BLaER1 treated with 17β-estradiol and CSF1 and Interleukin-3, amounts not matched to agents 10 nM and 100 nM (cell line): ENCODE results near the gene FRMD4A.
A peak's percentile ranks its signal among the peaks of the same experiment; 100 is the strongest.
"Not testable (repeated sequence)": the region's sequence is repeated elsewhere in the genome, so short reads cannot be mapped to it uniquely, and the experiment has no call there.

ENCODE experiments used
- H3K27ac ChIP-seq, 11 experiments: shearing (Covaris generic); formaldehyde crosslinking; 2 replicates each; pipeline ENCODE4 v1.8.1; 2022
- H3K27me3 ChIP-seq, 11 experiments: shearing (Covaris generic); formaldehyde crosslinking; 2 replicates each; pipeline ENCODE4 v1.8.1; 2022
- H3K36me3 ChIP-seq, 11 experiments: shearing (Covaris generic); formaldehyde crosslinking; 2 replicates each; pipeline ENCODE4 v1.8.1; 2022
- H3K4me1 ChIP-seq, 10 experiments: shearing (Covaris generic); formaldehyde crosslinking; 2 replicates each; pipeline ENCODE4 v1.8.1; 2022
- H3K4me2 ChIP-seq, 11 experiments: shearing (Covaris generic); formaldehyde crosslinking; 2 replicates each; pipeline ENCODE4 v1.8.1; 2022
- H3K4me3 ChIP-seq, 10 experiments: shearing (Covaris generic); formaldehyde crosslinking; 2 replicates each; pipeline ENCODE4 v1.8.1; 2022
- H3K9ac ChIP-seq, 11 experiments: shearing (Covaris generic); formaldehyde crosslinking; 2 replicates each; pipeline ENCODE4 v1.8.1; 2022
- H3K9me3 ChIP-seq, 11 experiments: shearing (Covaris generic); formaldehyde crosslinking; replicated peaks in 1 of 11; 2 replicates each; pipeline ENCODE4 v1.8.1; 2022
- H4K20me1 ChIP-seq, 11 experiments: shearing (Covaris generic); formaldehyde crosslinking; 2 replicates each; pipeline ENCODE4 v1.8.1; 2022
- Cebpa-rat ChIP-seq, 11 experiments: shearing (Covaris generic); IDR thresholded peaks; 2 replicates each; pipeline ENCODE4 v1.8.1; 2022

The FRMD4A gene

GRCh38 chr10:13718820-13719219 lies 611.9 kb downstream of the FRMD4A start:
- H3K4me3 ChIP-seq, result peak overlapping the region; percentile 41 to 66 (median 50); a peak in 17 of 20 replicates
- no peak for TF ChIP-seq Cebpa-rat (IDR thresholded peaks at IDR 0.05)
- H3K9ac ChIP-seq, result peak overlapping the region; percentile 51 to 79 (median 74); a peak in 21 of 22 replicates
- no peaks in the 10 kb centered on the region for H4K20me1 ChIP-seq
- H3K27me3 ChIP-seq, result no peaks in the 10 kb centered on the region
- peaks cover 0 to 5% (median 0%) of the 10 kb centered on the region in 11 experiments; a peak in 1 of 22 replicates for H3K9me3 ChIP-seq
- H3K4me1 ChIP-seq, result peaks cover 48 to 80% (median 58%) of the 10 kb centered on the region in 10 experiments
- H3K27ac ChIP-seq, result peak overlapping the region; percentile 59 to 89 (median 81)
- peak overlapping the region; percentile 71 to 97 (median 92) for H3K4me2 ChIP-seq
- no peaks in the 10 kb centered on the region for H3K36me3 ChIP-seq

DNA sequence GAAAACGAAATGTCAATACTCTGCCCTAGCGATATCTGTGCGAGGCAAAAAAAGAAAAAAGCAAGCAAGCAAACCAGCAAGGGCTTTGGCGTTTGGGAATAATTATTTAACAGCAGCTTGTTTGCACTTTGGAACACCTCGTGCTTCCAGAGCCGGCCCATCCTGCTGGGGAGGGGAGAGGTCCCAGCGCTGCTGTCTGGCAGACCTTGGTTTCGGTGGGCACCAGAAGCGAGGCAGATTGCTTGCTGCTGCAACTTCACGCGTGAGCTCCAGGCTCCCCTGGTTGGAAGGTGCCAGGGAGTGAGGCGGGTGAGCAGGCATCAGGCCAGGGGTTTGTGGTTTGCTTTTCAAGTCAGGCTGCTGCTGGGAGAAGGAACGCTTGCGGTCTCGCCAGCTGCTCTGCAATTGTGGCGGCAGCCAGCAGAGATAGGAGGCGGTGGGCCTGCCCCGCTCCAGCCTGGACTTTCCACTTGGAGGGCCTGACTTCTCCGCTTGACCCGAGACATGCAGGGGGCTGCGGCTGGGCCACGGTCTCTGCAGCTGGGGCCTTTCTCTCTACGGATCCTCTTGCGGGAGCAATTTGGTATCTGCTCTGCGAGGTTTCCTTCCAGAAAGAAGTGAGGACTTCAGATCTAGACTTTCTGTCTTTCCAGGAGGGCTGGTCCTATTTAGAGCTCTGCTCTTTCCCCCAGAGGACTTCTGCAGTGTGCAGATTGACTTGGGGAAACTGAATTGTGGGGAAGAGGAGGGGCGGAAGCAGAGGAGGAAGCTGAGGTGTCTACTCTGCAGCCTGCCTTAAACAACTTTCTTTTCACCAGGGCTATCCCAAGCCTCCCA lies 612.6 kb downstream of the FRMD4A start:
- H3K36me3 ChIP-seq, result no peaks in the 10 kb centered on the region
- H3K9ac ChIP-seq, result peak overlapping the region; percentile 51 to 79 (median 74); a peak in 21 of 22 replicates
- peaks cover 53 to 80% (median 62%) of the 10 kb centered on the region in 10 experiments for H3K4me1 ChIP-seq
- H3K27me3 ChIP-seq, result no peaks in the 10 kb centered on the region
- H3K4me3 ChIP-seq, result peak overlapping the region; percentile 41 to 66 (median 50)
- H3K9me3 ChIP-seq, result peaks cover 0 to 5% (median 0%) of the 10 kb centered on the region in 11 experiments; a peak in 1 of 22 replicates
- H3K4me2 ChIP-seq, result peak overlapping the region; percentile 71 to 97 (median 92)
- peak overlapping the region; percentile 59 to 89 (median 81); a peak in 21 of 22 replicates for H3K27ac ChIP-seq
- TF ChIP-seq Cebpa-rat (IDR thresholded peaks at IDR 0.05), result no peak
- no peaks in the 10 kb centered on the region for H4K20me1 ChIP-seq

DNA sequence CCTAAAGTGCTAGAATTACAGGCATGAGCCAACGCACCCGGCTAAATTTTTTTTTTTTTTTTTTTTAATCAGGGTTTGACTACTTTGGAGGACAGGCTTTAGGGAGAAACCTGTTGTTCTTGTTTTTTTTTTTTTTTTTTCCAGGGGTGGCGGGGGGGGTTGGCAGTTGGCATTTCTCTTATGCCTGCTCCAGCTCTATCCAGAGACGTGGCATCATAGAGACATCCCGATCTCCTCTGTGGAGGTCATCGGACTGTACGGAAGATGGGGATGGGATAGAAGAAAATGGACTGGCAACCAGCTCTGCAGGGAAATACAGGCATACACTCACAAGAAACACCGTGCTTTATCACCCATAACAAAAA lies 613.2 kb downstream of the FRMD4A start:
- peak overlapping the region; percentile 71 to 97 (median 92) for H3K4me2 ChIP-seq
- H3K4me1 ChIP-seq, result peaks cover 57 to 85% (median 68%) of the 10 kb centered on the region in 10 experiments
- peaks cover 0 to 5% (median 0%) of the 10 kb centered on the region in 11 experiments; a peak in 1 of 22 replicates for H3K9me3 ChIP-seq
- H4K20me1 ChIP-seq, result no peaks in the 10 kb centered on the region
- peak overlapping the region; percentile 51 to 79 (median 74); a peak in 20 of 22 replicates for H3K9ac ChIP-seq
- no peaks in the 10 kb centered on the region for H3K36me3 ChIP-seq
- no peaks in the 10 kb centered on the region for H3K27me3 ChIP-seq
- H3K4me3 ChIP-seq, result peak overlapping the region; percentile 41 to 66 (median 50); a peak in 18 of 20 replicates
- peak overlapping the region; percentile 59 to 89 (median 81); a peak in 20 of 22 replicates for H3K27ac ChIP-seq
- no peak for TF ChIP-seq Cebpa-rat (IDR thresholded peaks at IDR 0.05)

DNA sequence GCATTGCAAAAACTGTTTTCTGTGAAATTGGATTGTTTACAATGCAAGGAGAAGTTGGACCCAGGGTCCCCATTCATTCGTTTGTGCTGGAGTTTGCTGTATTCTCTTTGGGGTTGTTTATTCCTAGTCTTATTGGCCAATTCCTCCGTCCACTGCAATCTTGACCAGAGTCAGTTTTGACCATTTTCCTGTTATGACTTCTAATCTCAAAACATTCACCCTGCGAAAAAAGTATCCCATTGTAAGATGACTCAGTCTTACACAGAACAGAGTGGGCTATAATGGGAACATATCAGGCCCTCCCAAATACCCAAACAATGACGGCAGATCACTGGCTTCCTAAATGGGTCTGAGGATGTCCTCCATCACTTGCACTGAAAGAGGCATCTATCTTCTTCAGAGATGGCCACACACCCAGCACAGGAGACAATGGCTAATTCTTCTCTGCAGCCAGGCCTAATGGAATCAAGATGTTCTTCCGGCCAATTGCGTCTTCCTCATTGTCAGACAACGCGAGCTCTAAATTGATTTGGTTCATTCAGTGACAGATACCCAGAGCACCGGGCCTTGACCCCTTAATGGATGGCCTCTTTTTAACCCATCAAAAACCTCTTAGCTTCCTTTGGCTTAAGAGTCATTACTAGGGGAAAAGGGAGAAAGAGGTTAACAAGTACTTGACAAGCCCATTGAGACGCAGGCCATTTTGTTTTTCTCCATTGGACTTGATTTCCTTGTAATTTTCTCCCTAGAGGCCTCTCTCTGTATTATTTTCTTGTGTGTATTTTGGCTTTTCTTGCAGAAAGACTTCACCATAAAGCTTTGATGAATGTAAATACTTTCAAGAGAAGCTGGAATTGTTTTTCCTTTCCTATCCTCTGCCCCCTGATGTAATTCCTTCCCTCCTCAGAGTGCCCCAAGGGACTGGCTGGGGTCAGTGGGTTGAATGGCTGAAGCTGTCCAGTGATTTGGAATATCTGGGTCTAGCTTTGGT lies 614.3 kb downstream of the FRMD4A start:
- H3K9ac ChIP-seq, result no peak overlapping the region
- H4K20me1 ChIP-seq, result no peaks in the 10 kb centered on the region
- H3K27me3 ChIP-seq, result no peaks in the 10 kb centered on the region
- no peak for TF ChIP-seq Cebpa-rat (IDR thresholded peaks at IDR 0.05)
- H3K9me3 ChIP-seq, result peaks cover 0 to 5% (median 0%) of the 10 kb centered on the region in 11 experiments; a peak in 1 of 22 replicates
- peak overlapping the region in 6 of 11 experiments; percentile 27 to 89 (median 81); a peak in 7 of 22 replicates for H3K27ac ChIP-seq
- no peak overlapping the region for H3K4me3 ChIP-seq
- H3K4me1 ChIP-seq, result peaks cover 59 to 89% (median 74%) of the 10 kb centered on the region in 10 experiments
- H3K4me2 ChIP-seq, result peak overlapping the region; percentile 71 to 97 (median 92)
- no peaks in the 10 kb centered on the region for H3K36me3 ChIP-seq

- H4K20me1 ChIP-seq, result not testable (repeated sequence)
Measured at GRCh38 chr10:13715596-13715995, 615.1 kb downstream of the FRMD4A start.

DNA sequence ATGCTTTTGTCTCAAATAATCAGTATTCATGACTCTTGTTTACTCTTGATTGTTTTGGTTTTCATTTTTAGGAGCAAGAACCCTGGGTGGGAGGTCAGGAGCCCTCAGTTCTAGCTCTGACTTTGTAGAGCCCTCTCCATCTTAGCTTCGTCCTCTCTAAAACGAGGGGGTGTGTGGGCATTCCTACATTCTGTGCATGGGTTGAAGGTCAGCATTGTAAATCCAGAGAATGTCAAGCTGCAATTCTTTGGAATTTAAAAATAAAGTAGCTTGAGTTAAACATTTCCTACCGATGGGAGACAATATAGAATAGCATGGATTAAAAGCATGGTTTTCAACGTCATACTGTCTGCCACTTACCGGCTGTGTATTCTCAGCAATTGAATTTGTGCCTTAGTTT lies 615.6 kb downstream of the FRMD4A start:
- H3K9ac ChIP-seq, result no peak overlapping the region

More at GRCh38 chr10:13715596-13715995, 615.1 kb downstream of the FRMD4A start:
- H3K4me1 ChIP-seq, result peaks cover 54 to 96% (median 78%) of the 10 kb centered on the region in 10 experiments
- H3K4me2 ChIP-seq, result peak overlapping the region in 4 of 11 experiments; percentile 28 to 97 (median 60); a peak in 5 of 22 replicates
- not testable (repeated sequence) for H3K36me3 ChIP-seq, H3K9me3 ChIP-seq, H3K27me3 ChIP-seq, H3K4me3 ChIP-seq, H3K9ac ChIP-seq
- H3K27ac ChIP-seq, result peak overlapping the region in 2 of 11 experiments; percentile 7 to 23; a peak in 1 of 22 replicates

DNA sequence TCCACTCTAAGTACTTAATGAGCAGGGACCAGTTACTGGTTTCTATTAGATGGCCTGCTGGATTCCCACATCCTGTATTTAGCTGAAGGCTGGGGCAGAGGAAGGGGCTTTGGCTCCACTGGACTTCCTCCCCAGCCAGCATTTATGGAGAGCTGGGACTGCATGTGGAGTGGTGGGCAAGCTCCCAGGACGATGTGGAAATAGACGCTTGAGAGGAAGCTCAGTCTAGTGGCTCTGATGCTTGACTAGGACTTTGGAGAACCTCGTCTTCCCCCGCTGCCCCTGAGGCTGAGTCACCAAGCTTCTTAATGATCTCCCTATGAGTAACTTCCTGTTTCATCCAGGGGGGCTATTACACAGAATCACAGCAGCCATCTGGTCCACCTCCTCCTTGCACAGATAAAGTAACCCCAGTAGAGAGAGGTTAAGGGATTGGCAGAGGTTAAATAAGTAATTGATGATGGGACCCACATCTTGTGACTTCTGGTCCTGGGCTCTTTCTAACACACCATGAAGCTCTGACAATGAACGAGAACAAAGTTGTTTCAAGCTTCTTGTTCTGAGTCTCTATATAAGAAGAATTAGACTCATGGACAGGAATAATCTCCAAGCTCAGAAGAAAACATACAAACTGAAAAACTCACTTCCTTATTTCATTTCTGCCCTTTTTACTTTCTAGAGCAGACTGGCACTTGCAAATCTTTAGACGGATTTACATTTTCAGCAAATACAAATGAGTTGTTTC lies 617.7 kb downstream of the FRMD4A start:
- H4K20me1 ChIP-seq, result no peaks in the 10 kb centered on the region
- H3K36me3 ChIP-seq, result no peaks in the 10 kb centered on the region
- no peaks in the 10 kb centered on the region for H3K9me3 ChIP-seq
- peak overlapping the region; percentile 67 to 95 (median 82) for H3K4me2 ChIP-seq
- peak overlapping the region; percentile 50 to 71 (median 64); a peak in 20 of 22 replicates for H3K9ac ChIP-seq
- peak overlapping the region in 6 of 10 experiments; percentile 5 to 34 (median 16); a peak in 8 of 20 replicates for H3K4me3 ChIP-seq
- H3K27me3 ChIP-seq, result no peaks in the 10 kb centered on the region
- H3K4me1 ChIP-seq, result peaks cover 41 to 86% (median 65%) of the 10 kb centered on the region in 10 experiments
- H3K27ac ChIP-seq, result peak overlapping the region; percentile 70 to 89 (median 84)
- TF ChIP-seq Cebpa-rat (IDR thresholded peaks at IDR 0.05), result peak in 8 of 11 experiments; percentile 41 to 85 (median 57); a peak in 12 of 22 replicates

More for the DNA sequence above, 615.6 kb downstream of the FRMD4A start:
- Histone ChIP-seq H3K4me2 (peak overlapping the region in 3 of 11 experiments; percentile 28 to 90 (median 38); a peak in 3 of 22 replicates), H3K4me1 (peaks cover 52 to 96% (median 76%) of the 10 kb centered on the region in 10 experiments), H3K9me3 (no peaks in the 10 kb centered on the region), H3K27ac (peak overlapping the region in 6 of 11 experiments; percentile 7 to 48 (median 26); a peak in 4 of 22 replicates), H3K4me3 (no peak overlapping the region), H4K20me1 (no peaks in the 10 kb centered on the region), H3K36me3 (no peaks in the 10 kb centered on the region), H3K27me3 (no peaks in the 10 kb centered on the region)
- TF ChIP-seq Cebpa-rat (IDR thresholded peaks at IDR 0.05), result no peak

DNA sequence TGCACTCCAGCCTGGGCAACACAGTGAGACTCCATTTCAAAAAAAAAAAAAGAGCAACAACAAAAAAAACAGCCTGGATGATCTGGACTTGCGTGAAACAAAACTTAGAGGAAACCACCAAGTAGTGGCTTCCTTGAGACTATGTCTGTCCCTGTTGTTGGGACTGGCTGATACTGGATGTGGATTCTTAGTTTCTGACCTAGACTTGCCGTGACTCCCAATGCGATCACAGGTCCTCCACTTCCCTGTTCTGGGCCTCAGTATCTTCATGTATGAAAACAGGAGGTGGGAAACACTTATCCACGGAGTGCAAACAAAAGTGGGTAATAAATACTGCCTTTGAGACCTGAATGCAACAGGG lies 618.3 kb downstream of the FRMD4A start:
- Histone ChIP-seq H3K9ac (peak overlapping the region; percentile 50 to 71 (median 64); a peak in 20 of 22 replicates), H3K27me3 (no peaks in the 10 kb centered on the region), H3K4me1 (peaks cover 42 to 86% (median 65%) of the 10 kb centered on the region in 10 experiments), H3K4me2 (peak overlapping the region; percentile 67 to 95 (median 82)), H4K20me1 (no peaks in the 10 kb centered on the region), H3K9me3 (no peaks in the 10 kb centered on the region), H3K4me3 (peak overlapping the region in 6 of 10 experiments; percentile 5 to 34 (median 16); a peak in 8 of 20 replicates), H3K27ac (peak overlapping the region; percentile 70 to 89 (median 84)), H3K36me3 (no peaks in the 10 kb centered on the region)
- TF ChIP-seq Cebpa-rat (IDR thresholded peaks at IDR 0.05), result no peak
